ENCODE measurements around the gene CHST3. TPM values are rescaled to one million over a fixed set of nuclear protein-coding genes. Genes with fewer than 3 reads are reported as not detected.

Gene CHST3
- polyA plus RNA-seq, 1 donor (not counting 4 experiments of a cell fraction or from before 2014, with no cell fraction given) = 12.0 TPM

DNA sequence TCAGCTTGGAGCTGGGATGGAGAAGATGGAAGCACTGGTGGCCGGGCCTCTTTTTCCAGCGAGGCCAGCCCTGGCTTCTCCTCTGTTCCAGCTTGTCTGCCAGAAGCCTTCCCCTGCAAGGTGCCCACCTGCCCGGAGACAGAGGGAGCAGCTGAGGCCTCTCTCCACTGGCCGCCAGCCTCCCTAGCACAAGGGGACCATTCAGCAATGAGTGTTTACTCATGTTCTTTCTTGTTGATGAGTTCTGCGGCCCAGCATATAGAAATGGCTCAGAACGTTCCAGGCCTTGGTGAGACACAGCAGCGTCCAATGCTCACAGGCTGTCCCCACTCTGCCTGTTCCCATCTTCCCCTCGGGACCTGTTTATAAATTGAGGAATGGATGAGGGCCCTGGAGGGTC is 47.3 kb downstream of the CHST3 start:
- FAIRE-seq (no peak), DNase-seq (ENCODE audit: low read depth, low spot score) (no peak)
- no peaks in the 10 kb centered on the region for H4K20me1 ChIP-seq (ENCODE audit: control insufficient read depth, extremely low read depth, insufficient read depth, low read length)
- H3K9me1 ChIP-seq (ENCODE audit: control insufficient read depth, extremely low read depth, insufficient read depth, low read length) = no peaks in the 10 kb centered on the region
- H3K4me2 ChIP-seq (ENCODE audit: control insufficient read depth, extremely low read depth, insufficient read depth, low read depth, low read length) = no peak overlapping the region
- no peaks in the 10 kb centered on the region for H3K9me3 ChIP-seq (ENCODE audit: control insufficient read depth, low read depth, low read length)
- peaks cover 9 to 28% of the 10 kb centered on the region in 2 experiments for H3K36me3 ChIP-seq (ENCODE audit: control insufficient read depth in 2 of 2, extremely low read depth in 1 of 2, insufficient read depth in 2 of 2, low read length in 2 of 2)
- H3K4me1 ChIP-seq (ENCODE audit: control insufficient read depth, extremely low read depth, insufficient read depth, low read length) = peaks cover 27% of the 10 kb centered on the region
- H2AFZ ChIP-seq (ENCODE audit: control insufficient read depth, low read length) = no peak overlapping the region
- dilution Hi-C loops (cut with MboI; ENCODE audit: extremely low pct_ligation_motif_present, low sequenced_read_pairs) = no loop called here
- H3K79me2 ChIP-seq (ENCODE audit: control insufficient read depth, insufficient read depth, low read length) = no peaks in the 10 kb centered on the region
- H3K9ac ChIP-seq (ENCODE audit: control insufficient read depth, extremely low read depth, insufficient read depth, low read length) = no peak overlapping the region
- TF ChIP-seq CTCF (optimal IDR thresholded peaks at IDR 0.05 in 1 of 3, IDR thresholded peaks at IDR 0.05 in 1 of 3, conservative IDR thresholded peaks at IDR 0.05 in 1 of 3; ENCODE audit: extremely low read depth in 1 of 3, insufficient read depth in 2 of 3, low read length in 3 of 3) = no peak
- TF ChIP-seq EZH2 (IDR thresholded peaks at IDR 0.05; ENCODE audit: low read length) = no peak
- no peaks in the 10 kb centered on the region for H3K27me3 ChIP-seq (ENCODE audit: control insufficient read depth, extremely low read depth, insufficient read depth, low read length)
- no peak overlapping the region for H3K27ac ChIP-seq (ENCODE audit: control insufficient read depth, insufficient read depth, low read length)
- H3K4me3 ChIP-seq (ENCODE audit: control insufficient read depth in 2 of 3, extremely low read depth in 1 of 3, insufficient read depth in 2 of 3, low read depth in 1 of 3, low read length in 3 of 3) = no peak overlapping the region

GRCh38 chr10:72011976-72012512 is 47.8 kb downstream of the CHST3 start:
- Histone ChIP-seq H3K79me2 (ENCODE audit: control insufficient read depth, insufficient read depth, low read length) (no peaks in the 10 kb centered on the region), H2AFZ (ENCODE audit: control insufficient read depth, low read length) (no peak overlapping the region), H3K9me3 (ENCODE audit: control insufficient read depth, low read depth, low read length) (no peaks in the 10 kb centered on the region), H3K4me3 (ENCODE audit: control insufficient read depth in 2 of 3, extremely low read depth in 1 of 3, insufficient read depth in 2 of 3, low read depth in 1 of 3, low read length in 3 of 3) (no peak overlapping the region), H3K4me2 (ENCODE audit: control insufficient read depth, extremely low read depth, insufficient read depth, low read depth, low read length) (no peak overlapping the region), H3K9ac (ENCODE audit: control insufficient read depth, extremely low read depth, insufficient read depth, low read length) (no peak overlapping the region), H3K27me3 (ENCODE audit: control insufficient read depth, extremely low read depth, insufficient read depth, low read length) (no peaks in the 10 kb centered on the region), H3K4me1 (ENCODE audit: control insufficient read depth, extremely low read depth, insufficient read depth, low read length) (peaks cover 27% of the 10 kb centered on the region), H3K9me1 (ENCODE audit: control insufficient read depth, extremely low read depth, insufficient read depth, low read length) (no peaks in the 10 kb centered on the region), H3K36me3 (ENCODE audit: control insufficient read depth in 2 of 2, extremely low read depth in 1 of 2, insufficient read depth in 2 of 2, low read length in 2 of 2) (peaks cover 7 to 22% of the 10 kb centered on the region in 2 experiments), H3K27ac (ENCODE audit: control insufficient read depth, insufficient read depth, low read length) (no peak overlapping the region), H4K20me1 (ENCODE audit: control insufficient read depth, extremely low read depth, insufficient read depth, low read length) (no peaks in the 10 kb centered on the region)
- DNase-seq (ENCODE audit: low read depth, low spot score) (no peak), FAIRE-seq (no peak)
- no peak for TF ChIP-seq CTCF (optimal IDR thresholded peaks at IDR 0.05 in 1 of 3, IDR thresholded peaks at IDR 0.05 in 1 of 3, conservative IDR thresholded peaks at IDR 0.05 in 1 of 3; ENCODE audit: extremely low read depth in 1 of 3, insufficient read depth in 2 of 3, low read length in 3 of 3)
- no peak for TF ChIP-seq EZH2 (IDR thresholded peaks at IDR 0.05; ENCODE audit: low read length)
- dilution Hi-C loops (cut with MboI; ENCODE audit: extremely low pct_ligation_motif_present, low sequenced_read_pairs) = no loop called here

Data from keratinocyte (primary cell).